ENCODE data around the gene LINC00305. TPM values are rescaled to one million over a fixed set of nuclear protein-coding genes. Genes with fewer than 3 reads are reported as not detected.

Gene LINC00305
- not detected for total RNA-seq

DNA sequence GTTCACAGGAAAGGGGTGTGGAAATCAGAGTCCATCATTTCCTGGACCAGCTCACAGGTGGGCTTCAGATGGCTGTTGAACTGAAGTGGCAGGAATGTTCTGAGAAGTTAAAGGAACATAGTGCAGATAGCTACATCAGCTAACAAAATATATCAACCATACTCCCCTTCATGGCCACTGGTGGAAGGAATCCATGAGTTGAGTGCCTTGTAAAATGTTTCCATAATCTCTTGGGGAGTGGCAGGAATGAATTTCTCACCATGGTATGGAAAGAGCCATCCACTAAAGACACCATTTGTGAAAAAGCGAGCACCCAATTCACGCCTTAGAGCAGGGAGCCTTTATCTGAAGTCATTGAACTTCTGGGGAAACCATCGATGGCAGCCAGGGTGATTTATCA, at the start of gene LINC00305:
Gene LINC00305, minus strand, starts transcription at position 101 of the 400 bp plus-strand sequence.
- DNase-seq = no peak
- no peak for ATAC-seq
- Mint-ChIP-seq H3K9me3 (ENCODE audit: low read depth) (no peaks in the 10 kb centered on the region), H3K4me3 (no peak within 1 kb of the TSS), H3K4me1 (no peaks in the 10 kb centered on the region), H3K36me3 (ENCODE audit: low read depth) (no peaks in the 10 kb centered on the region), H3K27ac (no peak within 1 kb of the TSS), H3K27me3 (no peaks in the 10 kb centered on the region)
- intact Hi-C loops (cut with DNase I, micrococcal nuclease) = no loop called here
- POLR2A ChIA-PET = no interaction called here
- CTCF ChIA-PET = no interaction called here

DNA sequence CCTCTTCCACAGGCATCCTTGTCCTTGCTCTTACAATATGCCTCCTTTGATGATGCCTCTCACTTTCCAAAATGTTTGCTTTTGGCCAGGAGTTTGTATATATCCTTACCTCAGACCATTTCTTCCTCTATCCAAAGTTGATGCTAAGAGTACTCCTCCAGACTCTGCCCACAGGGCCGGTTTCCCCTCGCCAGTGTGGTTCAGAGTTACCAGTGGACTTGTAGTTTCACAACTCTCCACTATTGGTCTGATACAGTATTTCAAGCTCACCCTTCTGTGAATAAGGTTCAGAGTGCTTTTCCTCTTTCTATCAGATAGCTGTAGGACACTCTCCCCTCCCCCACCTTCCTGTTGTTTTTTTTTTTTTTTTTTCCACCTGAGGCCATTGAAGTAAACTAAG, 42.2 kb upstream of the LINC00305 start:
- POLR2A ChIA-PET = no interaction called here
- Mint-ChIP-seq H3K36me3 (ENCODE audit: low read depth) (no peaks in the 10 kb centered on the region), H3K4me3 (no peak overlapping the region), H3K9me3 (ENCODE audit: low read depth) (no peaks in the 10 kb centered on the region), H3K4me1 (no peaks in the 10 kb centered on the region), H3K27ac (no peak overlapping the region), H3K27me3 (peaks cover 4% of the 10 kb centered on the region)
- ATAC-seq = no peak
- CTCF ChIA-PET = no interaction called here
- intact Hi-C loops (cut with DNase I, micrococcal nuclease) = no loop called here
- DNase-seq = no peak

DNA sequence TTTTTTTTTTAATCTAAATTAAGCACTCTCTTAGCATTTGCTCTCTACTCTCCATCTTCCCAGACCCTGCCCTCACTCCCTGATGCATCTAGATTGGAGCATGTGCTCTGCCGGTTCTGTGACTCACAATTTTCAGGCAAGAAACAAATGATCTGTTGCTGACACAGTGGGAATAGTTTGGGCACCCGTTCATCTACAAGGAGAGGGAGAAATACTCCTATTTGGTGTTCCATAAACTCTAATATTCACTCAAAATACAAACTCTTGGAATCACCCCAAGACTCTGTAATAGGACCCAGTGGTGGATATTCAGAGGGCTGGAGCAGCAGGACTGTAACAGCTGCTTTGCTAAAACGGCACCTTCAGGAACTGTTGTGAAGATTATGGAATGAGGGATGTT, 37.1 kb upstream of the LINC00305 start:
- no peak for ATAC-seq
- no peak overlapping the region for H3K27ac Mint-ChIP-seq
- no peak for DNase-seq
- H3K36me3 Mint-ChIP-seq (ENCODE audit: low read depth) = no peaks in the 10 kb centered on the region
- H3K27me3 Mint-ChIP-seq = peaks cover 6% of the 10 kb centered on the region
- H3K4me3 Mint-ChIP-seq = no peak overlapping the region
- no peaks in the 10 kb centered on the region for H3K9me3 Mint-ChIP-seq (ENCODE audit: low read depth)
- ChIA-PET POLR2A (no interaction called here), CTCF (no interaction called here)
- intact Hi-C loops (cut with DNase I, micrococcal nuclease) = no loop called here
- H3K4me1 Mint-ChIP-seq = no peaks in the 10 kb centered on the region

DNA sequence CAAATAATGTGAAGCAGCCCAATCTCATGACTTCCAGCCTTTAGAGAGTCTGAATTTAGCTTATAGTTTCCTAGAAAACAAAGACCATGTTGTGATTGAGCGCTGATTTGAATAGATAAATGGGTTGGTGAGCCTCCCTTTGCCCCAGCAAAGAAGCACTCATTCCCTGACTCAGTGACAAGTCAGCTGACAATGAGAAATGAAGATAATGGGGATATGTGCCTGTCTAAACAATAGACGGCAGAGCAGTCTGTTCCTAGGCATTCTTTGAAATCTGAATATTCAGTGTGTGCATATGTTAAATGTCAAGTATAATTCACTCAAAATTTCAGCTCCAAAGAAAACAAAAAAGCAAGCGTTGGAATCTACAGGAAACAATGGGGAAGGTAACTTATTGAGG, 34.8 kb upstream of the LINC00305 start:
- ATAC-seq (no peak), DNase-seq (no peak)
- Mint-ChIP-seq H3K27me3 (peaks cover 6% of the 10 kb centered on the region), H3K36me3 (ENCODE audit: low read depth) (no peaks in the 10 kb centered on the region), H3K4me3 (no peak overlapping the region), H3K4me1 (no peaks in the 10 kb centered on the region), H3K27ac (no peak overlapping the region), H3K9me3 (ENCODE audit: low read depth) (no peaks in the 10 kb centered on the region)
- intact Hi-C loops (cut with DNase I, micrococcal nuclease) = no loop called here
- POLR2A ChIA-PET = no interaction called here
- CTCF ChIA-PET = interaction anchor here (1.2 kb wide), 1 partner anchor 20 kb away, joined by 4 read pairs; no protein-coding TSS in a partner anchor

DNA sequence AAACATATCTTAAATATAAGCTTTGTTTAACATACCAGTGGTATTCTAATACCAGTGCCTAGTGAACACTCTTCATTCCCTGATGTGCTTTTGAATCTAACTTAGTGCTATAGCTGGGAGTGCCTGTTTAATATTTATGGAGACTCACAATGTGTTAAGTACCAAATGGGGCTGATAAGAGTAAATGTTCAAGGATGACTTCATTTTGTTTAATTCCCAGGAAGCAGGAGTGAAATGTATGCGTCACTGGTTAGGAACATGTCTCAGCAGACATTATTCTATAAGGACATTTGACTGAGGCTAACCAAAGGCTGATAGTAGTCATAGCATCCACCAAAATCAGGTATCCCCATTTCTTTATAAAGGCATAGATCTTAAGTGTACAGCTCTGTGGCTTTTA, 31.7 kb upstream of the LINC00305 start:
- no peaks in the 10 kb centered on the region for H3K27me3 Mint-ChIP-seq
- ChIA-PET CTCF (no interaction called here), POLR2A (no interaction called here)
- no peaks in the 10 kb centered on the region for H3K9me3 Mint-ChIP-seq (ENCODE audit: low read depth)
- H3K27ac Mint-ChIP-seq = no peak overlapping the region
- ATAC-seq (no peak), DNase-seq (no peak)
- no peak overlapping the region for H3K4me3 Mint-ChIP-seq
- no peaks in the 10 kb centered on the region for H3K4me1 Mint-ChIP-seq
- no peaks in the 10 kb centered on the region for H3K36me3 Mint-ChIP-seq (ENCODE audit: low read depth)
- intact Hi-C loops (cut with DNase I, micrococcal nuclease) = no loop called here

DNA sequence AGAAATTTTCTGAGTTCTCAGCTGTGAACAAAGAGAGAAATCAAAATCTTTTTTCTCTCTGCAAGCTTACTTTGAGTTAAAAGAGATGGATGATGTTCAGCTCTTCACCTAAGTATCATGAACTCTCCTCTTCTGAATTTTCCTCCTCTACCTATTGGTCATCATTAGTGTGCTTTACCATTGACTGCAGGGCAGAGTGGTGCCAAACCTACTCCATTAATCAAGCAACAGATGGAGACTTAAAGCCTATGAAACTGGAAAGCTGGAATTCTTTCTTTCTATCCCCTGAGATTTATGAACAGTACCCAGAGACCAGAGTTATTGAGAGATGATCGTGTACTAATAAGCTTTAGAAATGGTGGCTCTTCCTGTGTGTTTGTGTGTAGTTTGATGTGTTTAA, 31.3 kb upstream of the LINC00305 start:
- H3K36me3 Mint-ChIP-seq (ENCODE audit: low read depth) = no peaks in the 10 kb centered on the region
- no peaks in the 10 kb centered on the region for H3K27me3 Mint-ChIP-seq
- CTCF ChIA-PET = interaction anchor here (1.0 kb wide), 1 partner anchor 23 kb away, joined by 3 read pairs; no protein-coding TSS in a partner anchor
- intact Hi-C loops (cut with DNase I, micrococcal nuclease) = no loop called here
- no peak overlapping the region for H3K4me3 Mint-ChIP-seq
- ATAC-seq = no peak
- POLR2A ChIA-PET = interaction anchor here (0.6 kb wide), 1 partner anchor 381 kb away, joined by 8 read pairs; no protein-coding TSS in a partner anchor
- H3K9me3 Mint-ChIP-seq (ENCODE audit: low read depth) = no peaks in the 10 kb centered on the region
- DNase-seq = no peak
- no peak overlapping the region for H3K27ac Mint-ChIP-seq
- no peaks in the 10 kb centered on the region for H3K4me1 Mint-ChIP-seq

DNA sequence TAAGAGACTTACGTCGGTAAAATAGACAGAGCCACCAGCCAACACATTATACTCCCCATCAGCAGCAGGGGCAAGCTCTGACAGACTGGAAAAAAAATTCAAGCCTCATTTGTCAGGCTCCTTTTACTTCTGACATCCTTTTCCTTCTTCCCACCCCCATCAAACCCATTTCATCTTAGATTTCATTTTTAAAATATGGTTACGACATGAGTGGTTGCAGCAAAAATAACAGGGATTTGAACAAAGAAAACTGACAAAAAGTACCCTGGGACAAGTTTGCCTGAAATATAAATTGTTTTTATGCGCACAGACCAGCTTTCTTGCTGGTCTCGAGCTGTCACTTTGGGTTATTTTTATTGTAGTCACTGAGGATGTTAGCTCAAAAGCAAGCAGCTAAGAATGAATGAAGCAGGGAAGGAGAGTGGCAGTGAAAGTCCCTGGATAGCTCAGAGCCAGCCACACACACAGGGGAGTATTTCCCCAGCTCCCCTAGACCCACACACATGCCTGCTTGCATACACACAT, 30.7 kb upstream of the LINC00305 start:
- Mint-ChIP-seq H3K4me3 (no peak overlapping the region), H3K9me3 (ENCODE audit: low read depth) (no peaks in the 10 kb centered on the region), H3K27ac (no peak overlapping the region), H3K36me3 (ENCODE audit: low read depth) (no peaks in the 10 kb centered on the region), H3K27me3 (no peaks in the 10 kb centered on the region), H3K4me1 (no peaks in the 10 kb centered on the region)
- ChIA-PET CTCF (interaction anchor here (0.7 to 1.0 kb wide), 2 partner anchors 8 to 23 kb away, joined by 3 read pairs; no protein-coding TSS in a partner anchor), POLR2A (interaction anchor here (0.6 kb wide), 1 partner anchor 380 kb away, joined by 8 read pairs; no protein-coding TSS in a partner anchor)
- intact Hi-C loops (cut with DNase I, micrococcal nuclease) = no loop called here
- DNase-seq (no peak), ATAC-seq (no peak)

DNA sequence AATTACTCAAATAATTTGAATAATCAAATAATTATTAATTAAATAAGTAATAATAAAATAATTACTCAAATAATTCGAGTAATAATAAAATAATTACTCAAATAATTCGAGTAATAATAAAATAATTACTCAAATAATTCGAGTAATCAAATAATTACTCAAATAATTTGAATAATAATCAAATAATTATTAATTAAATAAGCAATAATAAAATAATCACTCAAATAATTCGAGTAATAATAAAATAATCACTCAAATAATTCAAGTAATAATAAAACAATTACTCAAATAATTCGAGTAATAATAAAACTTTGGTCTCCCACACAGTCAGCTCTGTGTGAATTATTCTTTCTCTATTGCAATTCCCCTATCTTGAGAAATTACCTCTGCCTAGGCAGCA, 30.0 kb upstream of the LINC00305 start:
- intact Hi-C loops (cut with DNase I, micrococcal nuclease) = no loop called here
- H3K27me3 Mint-ChIP-seq = no peaks in the 10 kb centered on the region
- no peak for ATAC-seq
- H3K36me3 Mint-ChIP-seq (ENCODE audit: low read depth) = no peaks in the 10 kb centered on the region
- H3K9me3 Mint-ChIP-seq (ENCODE audit: low read depth) = no peaks in the 10 kb centered on the region
- H3K4me3 Mint-ChIP-seq = no peak overlapping the region
- H3K4me1 Mint-ChIP-seq = no peaks in the 10 kb centered on the region
- H3K27ac Mint-ChIP-seq = no peak overlapping the region
- CTCF ChIA-PET = no interaction called here
- no peak for DNase-seq
- POLR2A ChIA-PET = no interaction called here

DNA sequence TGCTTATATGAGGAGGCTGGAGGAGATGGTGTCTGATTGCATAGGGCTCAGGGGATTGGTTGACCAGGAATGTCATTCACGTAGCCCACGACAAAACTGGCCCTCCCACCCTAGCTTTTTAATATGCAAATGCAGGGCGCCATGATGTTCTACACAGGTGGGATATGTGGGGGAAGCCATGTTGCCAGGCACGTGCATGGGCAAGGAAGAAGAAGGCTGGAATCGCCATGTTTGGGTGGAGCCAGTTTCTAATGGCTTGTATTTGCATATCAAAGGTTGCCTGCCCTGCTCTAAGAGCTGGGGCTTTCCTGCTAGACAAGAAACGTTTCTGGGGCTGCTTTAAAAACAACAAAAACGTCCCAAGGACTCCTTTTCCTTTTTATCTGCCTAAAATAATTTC, 26.5 kb upstream of the LINC00305 start:
- Mint-ChIP-seq H3K27me3 (no peaks in the 10 kb centered on the region), H3K27ac (no peak overlapping the region), H3K9me3 (ENCODE audit: low read depth) (peaks cover 2% of the 10 kb centered on the region), H3K4me1 (no peaks in the 10 kb centered on the region), H3K36me3 (ENCODE audit: low read depth) (no peaks in the 10 kb centered on the region), H3K4me3 (no peak overlapping the region)
- POLR2A ChIA-PET = no interaction called here
- ATAC-seq (no peak), DNase-seq (no peak)
- CTCF ChIA-PET = no interaction called here
- intact Hi-C loops (cut with DNase I, micrococcal nuclease) = no loop called here

DNA sequence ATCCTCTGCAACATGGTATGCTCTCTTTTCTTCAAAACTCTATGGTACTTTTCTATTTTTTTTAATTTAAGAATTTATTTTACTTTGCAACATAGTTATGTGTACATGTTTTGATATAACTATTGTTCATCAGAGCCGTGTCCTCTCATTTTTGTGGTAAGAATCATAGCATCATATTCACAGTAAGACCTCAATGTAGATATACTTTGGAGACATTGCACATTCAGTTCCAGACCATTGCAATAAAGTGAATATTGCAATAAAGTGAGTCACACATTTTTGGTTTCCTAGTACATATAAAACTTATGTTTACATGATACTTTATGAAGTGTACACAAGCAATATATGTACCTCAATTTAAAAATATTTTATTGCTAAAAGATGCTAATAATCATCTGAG, 22.7 kb upstream of the LINC00305 start:
- Mint-ChIP-seq H3K4me3 (no peak overlapping the region), H3K9me3 (ENCODE audit: low read depth) (peaks cover 2% of the 10 kb centered on the region), H3K36me3 (ENCODE audit: low read depth) (no peaks in the 10 kb centered on the region), H3K4me1 (no peaks in the 10 kb centered on the region), H3K27me3 (no peaks in the 10 kb centered on the region), H3K27ac (no peak overlapping the region)
- DNase-seq = no peak
- ChIA-PET CTCF (no interaction called here), POLR2A (no interaction called here)
- ATAC-seq = no peak
- intact Hi-C loops (cut with DNase I, micrococcal nuclease) = no loop called here

DNA sequence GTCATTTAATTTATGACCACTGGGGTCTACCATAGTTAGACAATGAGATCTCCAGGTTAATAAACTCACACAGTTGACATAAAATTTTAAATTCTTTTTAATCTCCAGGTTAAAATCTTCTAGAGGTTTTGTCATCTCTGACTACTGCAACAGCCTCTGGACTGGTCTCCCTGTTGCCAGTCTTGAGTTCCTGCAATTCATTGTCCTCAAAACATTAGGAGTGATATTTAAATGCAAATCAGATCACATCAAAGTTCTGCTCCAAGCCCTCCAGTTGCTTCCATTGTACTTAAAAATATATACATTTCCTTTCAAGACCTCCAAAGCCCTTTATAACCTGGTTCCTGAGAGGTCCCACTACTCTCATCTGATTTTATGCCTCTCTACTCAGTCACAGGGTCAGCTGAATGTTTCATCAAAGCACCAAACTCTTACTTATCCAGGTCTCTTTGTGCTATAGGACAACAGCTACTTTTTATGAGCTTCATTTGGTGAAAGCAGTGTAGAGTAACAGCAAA, 18.6 kb upstream of the LINC00305 start:
- H3K4me1 Mint-ChIP-seq = no peaks in the 10 kb centered on the region
- ATAC-seq = no peak
- no peaks in the 10 kb centered on the region for H3K36me3 Mint-ChIP-seq (ENCODE audit: low read depth)
- no peaks in the 10 kb centered on the region for H3K27me3 Mint-ChIP-seq
- CTCF ChIA-PET = no interaction called here
- no peak for DNase-seq
- POLR2A ChIA-PET = no interaction called here
- H3K4me3 Mint-ChIP-seq = no peak overlapping the region
- peaks cover 1% of the 10 kb centered on the region for H3K9me3 Mint-ChIP-seq (ENCODE audit: low read depth)
- intact Hi-C loops (cut with DNase I, micrococcal nuclease) = no loop called here
- no peak overlapping the region for H3K27ac Mint-ChIP-seq

DNA sequence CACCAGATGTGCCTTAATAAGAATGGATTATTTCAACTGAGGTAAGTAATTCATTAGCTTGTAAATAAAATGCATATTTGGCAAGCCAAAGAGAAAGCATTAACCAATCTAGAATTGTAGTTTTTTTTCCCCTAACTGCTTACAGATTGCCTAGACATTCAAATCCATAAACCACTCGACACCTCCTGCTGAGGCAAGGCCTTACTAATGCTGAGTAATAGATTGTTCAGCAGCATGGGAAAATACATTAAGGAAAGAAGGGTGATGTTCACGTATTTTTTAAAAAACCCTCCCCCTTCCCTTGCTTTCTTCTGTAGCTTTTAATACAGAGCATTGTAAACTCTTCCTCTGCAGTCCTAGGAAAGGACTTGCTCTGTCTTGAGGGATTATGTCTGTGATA, 17.0 kb upstream of the LINC00305 start:
- POLR2A ChIA-PET = no interaction called here
- intact Hi-C loops (cut with DNase I, micrococcal nuclease) = no loop called here

More for the DNA sequence above, 17.0 kb upstream of the LINC00305 start:
- CTCF ChIA-PET = interaction anchor here (1.2 kb wide), 1 partner anchor 13 kb away, joined by 4 read pairs; no protein-coding TSS in a partner anchor
- Mint-ChIP-seq H3K27me3 (no peaks in the 10 kb centered on the region), H3K4me3 (no peak overlapping the region), H3K36me3 (ENCODE audit: low read depth) (no peaks in the 10 kb centered on the region), H3K9me3 (ENCODE audit: low read depth) (no peaks in the 10 kb centered on the region), H3K4me1 (no peaks in the 10 kb centered on the region), H3K27ac (no peak overlapping the region)
- ATAC-seq = no peak
- DNase-seq = no peak

Measured in activated CD4-positive, alpha-beta T cell treated with anti-CD3 and anti-CD28 coated beads for 36 hours (primary cell).